GM18909 (cell line): ENCODE measurements around the gene DLGAP1.
"Not testable (repeated sequence)": the region's sequence is repeated elsewhere in the genome, so short reads cannot be mapped to it uniquely, and the experiment has no call there.

ENCODE experiments used
- ATAC-seq: cut with Tn5 transposase; IDR thresholded peaks from one replicate; pipeline ENCODE4 v1.9.1; 2021; ENCODE audit warnings: mild to moderate bottlenecking; ENCODE audit not compliant: unreplicated experiment, poor library complexity

Gene DLGAP1

DNA sequence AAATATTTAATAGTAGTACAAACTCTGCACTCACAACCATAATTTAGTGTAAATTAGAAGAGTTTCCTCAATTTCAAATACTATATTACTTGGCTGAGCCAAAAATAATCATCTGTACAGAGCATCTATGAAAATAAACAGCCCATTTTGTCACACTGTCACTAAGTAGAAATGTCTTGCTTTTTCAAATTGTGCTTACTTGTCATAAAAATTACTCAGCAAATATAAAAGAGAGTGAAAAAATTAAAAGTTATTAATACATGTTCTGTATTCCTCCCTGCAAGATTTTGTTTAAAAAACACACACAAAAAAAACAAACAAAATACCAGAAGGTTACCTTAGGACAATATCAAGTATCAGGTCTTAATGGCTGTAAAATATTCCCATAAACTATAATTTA lies 155.7 kb downstream of the DLGAP1 start:
- ATAC-seq, result no peak

DNA sequence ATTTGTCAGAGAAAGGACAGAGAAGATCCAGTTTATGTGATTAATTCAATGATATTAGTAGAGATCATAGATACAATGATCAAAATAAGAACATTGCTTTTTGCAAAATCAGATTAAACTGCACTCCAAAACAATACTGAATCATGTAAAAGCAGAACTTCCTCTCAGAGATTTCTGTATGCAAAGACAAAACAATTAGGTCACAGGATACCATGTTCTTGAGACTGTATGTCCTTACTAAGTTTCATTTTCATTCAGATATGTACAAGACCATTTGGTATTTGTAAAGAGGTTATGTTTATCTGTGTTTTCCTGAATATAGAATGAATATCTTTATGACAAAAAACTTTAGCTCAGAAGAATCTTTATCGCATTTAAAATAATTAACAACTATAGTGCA lies 161.8 kb downstream of the DLGAP1 start:
- ATAC-seq, result no peak

GRCh38 chr18:4292696-4293095 lies 162.4 kb downstream of the DLGAP1 start:
- no peak for ATAC-seq

DNA sequence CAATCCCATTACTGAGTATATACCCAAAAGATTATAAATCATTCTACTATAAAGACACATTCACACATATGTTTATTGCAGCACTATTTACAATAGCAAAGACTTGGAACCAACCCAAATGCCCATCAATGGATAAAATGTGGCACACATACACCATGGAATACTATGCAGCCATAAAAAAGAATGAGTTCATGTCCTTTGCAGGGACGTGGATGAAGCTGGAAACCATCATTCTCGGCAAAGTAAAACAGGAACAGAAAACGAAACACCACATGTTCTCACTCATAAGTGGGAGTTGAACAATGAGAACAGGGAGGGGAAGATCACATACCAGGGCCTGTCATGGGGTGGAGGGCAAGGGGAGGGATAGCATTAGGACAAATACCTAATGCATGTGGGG lies 167.8 kb downstream of the DLGAP1 start:
- ATAC-seq, result not testable (repeated sequence)

DNA sequence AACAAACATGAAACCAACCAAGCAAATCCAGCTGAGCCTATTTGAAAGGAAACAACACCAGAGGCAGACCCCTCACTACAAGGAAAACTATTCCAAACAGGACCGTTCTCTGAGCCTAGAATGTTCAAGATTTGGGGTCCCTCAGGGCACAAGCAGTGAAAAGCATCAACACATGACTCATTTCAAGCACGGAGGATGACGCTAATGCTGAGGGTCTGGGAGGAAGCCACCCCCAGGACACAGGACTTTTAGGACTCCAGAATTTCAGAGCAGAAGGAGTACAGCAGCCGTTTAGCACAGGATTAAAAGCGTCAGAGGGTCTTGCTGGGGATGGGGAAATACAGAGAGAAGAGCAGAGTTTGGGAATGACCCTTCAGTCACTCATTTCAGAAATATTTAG lies 168.9 kb downstream of the DLGAP1 start:
- ATAC-seq, result no peak

DNA sequence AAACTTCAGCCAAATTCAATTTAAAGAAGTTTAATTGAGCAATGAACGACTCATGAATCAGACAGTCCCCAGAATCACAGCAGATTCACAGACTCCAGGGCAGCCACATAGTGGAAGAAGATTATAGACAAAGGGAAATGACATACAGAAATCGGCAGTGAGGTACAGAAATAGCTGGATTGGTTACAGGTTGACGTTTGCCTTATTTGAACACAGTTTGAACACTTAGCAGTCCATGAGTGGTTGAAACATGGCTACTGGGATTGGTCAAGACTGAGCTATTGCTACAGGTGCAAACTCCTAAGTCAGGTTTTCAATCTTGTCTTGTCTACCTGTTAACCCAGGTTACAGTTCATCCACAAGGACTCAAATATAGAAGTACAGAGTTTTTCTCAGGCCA lies 169.6 kb downstream of the DLGAP1 start:
- ATAC-seq, result no peak

DNA sequence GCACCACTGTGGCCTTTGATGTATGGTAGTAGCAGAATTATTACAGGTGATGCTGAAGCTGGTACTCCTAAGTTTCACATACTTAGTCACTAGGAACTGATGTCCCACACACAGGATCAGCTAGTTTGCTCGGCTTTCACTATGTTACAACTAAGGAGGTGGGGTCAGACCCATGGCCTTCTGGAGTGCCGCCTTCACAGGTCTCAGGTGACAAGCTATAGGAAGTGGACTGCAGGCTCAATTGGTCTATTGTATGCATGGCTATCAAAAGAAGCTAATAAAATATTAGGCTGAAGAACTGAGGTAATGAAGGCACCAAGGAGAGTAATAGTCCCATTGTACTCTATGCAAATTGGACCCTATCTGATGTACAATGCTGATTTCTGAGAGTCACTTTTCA lies 170.6 kb downstream of the DLGAP1 start:
- ATAC-seq, result no peak

- ATAC-seq, result no peak
Observed at GRCh38 chr18:4283746-4284291, 171.3 kb downstream of the DLGAP1 start.

GRCh38 chr18:4282954-4283353 lies 172.2 kb downstream of the DLGAP1 start:
- no peak for ATAC-seq

- no peak for ATAC-seq
Observed at GRCh38 chr18:4276953-4277585, 178.0 kb downstream of the DLGAP1 start.

- no peak for ATAC-seq
Observed at GRCh38 chr18:4271952-4272351, 183.2 kb downstream of the DLGAP1 start.

DNA sequence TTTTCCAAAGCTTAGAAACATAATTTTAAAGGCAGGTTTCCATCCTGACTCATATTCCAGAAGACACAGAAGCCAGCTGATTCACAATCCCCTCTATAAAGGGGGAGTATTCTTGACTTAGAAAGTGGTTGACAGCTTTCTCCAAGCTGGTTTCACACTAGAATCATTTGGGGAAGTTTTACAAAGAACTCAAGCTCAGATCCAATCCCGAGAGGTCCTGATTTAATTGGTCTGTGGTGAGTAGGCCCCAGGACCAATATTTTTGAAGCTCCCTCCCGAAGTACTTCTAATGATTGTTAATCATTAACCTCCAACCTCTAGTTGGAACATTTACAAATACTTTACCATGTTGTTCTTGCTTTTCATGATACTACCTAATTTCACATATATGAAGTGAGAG lies 184.1 kb downstream of the DLGAP1 start:
- no peak for ATAC-seq

DNA sequence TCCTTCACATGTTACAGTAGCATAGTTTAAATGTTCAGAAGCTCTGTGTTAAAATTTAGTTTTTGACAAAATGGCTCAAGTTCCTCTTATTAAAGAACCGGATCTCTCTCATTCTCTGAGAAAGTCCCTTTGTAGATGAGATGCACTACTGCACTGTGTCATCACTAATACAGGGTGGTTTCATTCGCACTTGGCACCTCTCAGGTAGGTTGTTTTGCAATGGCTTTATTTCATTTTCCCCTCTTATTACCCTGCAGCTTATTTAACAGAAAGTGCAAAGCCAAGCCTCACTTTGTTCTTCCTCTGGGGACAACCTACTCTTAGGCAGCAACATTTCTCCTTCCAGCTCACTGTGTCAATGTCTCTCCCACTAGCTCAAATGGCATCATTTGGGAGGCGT lies 185.1 kb downstream of the DLGAP1 start:
- ATAC-seq, result no peak

DNA sequence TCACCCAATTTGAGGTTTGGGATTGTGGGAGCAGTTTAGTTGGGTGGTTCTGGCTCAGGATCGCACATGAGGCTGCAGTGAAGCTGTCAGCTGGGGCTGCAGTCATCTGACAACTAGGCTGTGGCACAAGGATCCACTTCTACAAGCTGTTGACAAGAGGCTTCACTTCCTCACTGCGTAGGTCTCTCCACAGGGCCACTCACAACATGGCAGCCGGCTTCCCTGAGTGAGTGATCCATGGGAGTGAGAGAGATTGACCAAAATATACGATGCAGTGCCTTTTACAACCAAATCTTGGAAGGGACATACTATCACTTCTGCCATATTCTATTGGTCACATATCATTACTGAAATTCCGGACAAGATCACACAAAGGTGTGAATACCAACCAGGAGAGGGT lies 187.5 kb downstream of the DLGAP1 start:
- no peak for ATAC-seq

DNA sequence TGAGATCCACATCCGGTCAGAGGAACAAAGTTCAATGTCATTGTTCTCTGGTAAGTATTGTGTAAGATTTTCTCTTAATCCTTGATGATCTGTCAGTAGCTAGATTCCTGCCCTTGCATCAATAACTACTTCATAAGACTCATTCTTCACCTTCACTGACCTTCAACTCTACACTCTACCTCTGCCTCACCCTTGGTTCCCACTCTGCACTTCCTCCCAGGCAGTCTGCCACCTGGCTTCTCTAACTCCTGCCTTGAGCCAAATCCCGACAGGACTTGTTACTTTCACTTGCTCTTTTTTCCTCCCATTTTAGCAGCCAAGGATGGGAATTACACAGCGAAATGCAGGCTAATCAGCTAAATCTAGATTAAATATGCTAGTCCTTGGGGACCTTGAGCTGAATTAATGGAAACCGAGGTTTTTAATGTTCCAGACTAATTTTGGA lies 190.7 kb downstream of the DLGAP1 start:
- no peak for ATAC-seq

- ATAC-seq, result no peak
Observed at GRCh38 chr18:4260107-4260506, 195.0 kb downstream of the DLGAP1 start.

DNA sequence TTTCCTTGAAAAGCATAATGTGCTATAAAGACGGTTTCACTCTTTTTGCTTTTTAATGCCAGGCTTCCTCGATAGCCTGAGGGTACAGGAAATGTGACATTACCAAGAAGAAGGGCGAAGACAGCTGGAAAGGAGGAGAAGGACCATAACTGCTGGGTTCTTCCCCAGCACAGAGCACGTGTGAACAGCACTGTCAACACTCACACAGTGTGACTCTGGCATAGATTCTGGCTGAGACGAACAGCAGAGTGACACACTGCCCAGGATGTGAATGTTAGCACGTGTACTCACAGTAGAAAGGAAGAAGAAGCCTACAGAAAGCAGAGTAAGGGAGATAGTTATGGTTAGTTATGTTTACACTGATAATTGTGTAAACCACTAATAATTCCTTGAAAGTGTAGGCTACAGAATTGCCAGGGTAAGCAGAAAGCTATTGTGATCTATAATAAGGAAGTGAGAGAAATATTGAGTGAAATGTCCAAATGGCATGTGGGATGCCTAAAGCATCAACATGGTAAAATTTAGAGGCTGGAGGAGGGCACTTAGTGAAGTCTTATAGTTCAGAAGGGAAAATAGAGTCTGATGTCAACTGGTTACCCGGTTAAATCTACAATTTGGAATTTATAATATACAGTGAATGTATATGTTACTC lies 198.2 kb downstream of the DLGAP1 start:
- no peak for ATAC-seq

DNA sequence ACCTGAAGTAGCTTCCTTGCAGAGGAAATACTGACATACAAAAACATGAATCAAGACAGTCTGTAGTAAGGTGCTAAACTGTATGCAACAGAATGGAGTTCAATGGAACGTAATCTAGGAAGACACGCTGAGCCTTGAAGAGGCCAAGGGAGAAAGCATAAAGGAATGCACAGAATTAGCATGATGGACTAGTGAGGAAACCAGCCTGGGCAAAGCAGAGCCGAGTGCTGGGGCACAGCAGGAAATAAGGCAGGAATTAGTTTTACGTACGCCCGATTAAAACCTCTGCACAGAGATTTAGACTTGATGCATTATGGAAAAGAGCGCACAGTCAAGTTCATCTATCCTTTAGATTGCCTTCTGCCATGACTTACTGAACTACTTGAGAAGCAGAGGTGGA lies 200.3 kb downstream of the DLGAP1 start:
- no peak for ATAC-seq

DNA sequence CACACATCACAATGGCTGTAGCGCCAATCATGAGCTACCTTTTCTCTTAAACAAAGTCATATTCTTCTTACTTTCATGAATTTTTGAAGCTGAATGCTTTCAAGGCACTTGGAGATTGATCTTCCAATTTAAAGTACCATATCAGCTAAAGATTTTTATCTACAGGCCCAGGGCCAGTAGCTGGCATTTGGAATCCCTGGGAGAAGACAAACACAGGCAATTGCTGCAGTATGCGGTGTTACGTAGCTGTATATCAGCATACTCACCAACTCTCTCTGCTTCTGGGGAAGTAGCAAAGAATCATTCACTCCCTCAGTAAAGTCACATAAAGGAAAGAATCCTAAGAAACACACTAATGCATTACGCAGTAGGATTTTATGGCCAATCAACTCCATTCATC lies 202.3 kb downstream of the DLGAP1 start:
- no peak for ATAC-seq

- no peak for ATAC-seq
Observed at GRCh38 chr18:4251873-4252272, 203.2 kb downstream of the DLGAP1 start.

- ATAC-seq, result no peak
Observed at GRCh38 chr18:4251206-4251605, 203.9 kb downstream of the DLGAP1 start.

GRCh38 chr18:4250141-4250540 lies 205.0 kb downstream of the DLGAP1 start:
- ATAC-seq, result no peak
